Naive thymus-derived CD4-positive, alpha-beta T cell (primary cell): ENCODE data around the gene NRG3. TPM values are rescaled to one million over a fixed set of nuclear protein-coding genes. Genes with fewer than 3 reads are reported as not detected.

Source experiments
- ATAC-seq: fragments of 150-1000 bp; cut with Tn5 transposase; 2 replicates; pipeline ENCODE4 v1.10.0; 2021; ENCODE audit warnings: mild to moderate bottlenecking, moderate library complexity
- CTCF ChIA-PET: fragments of 350-600 bp; sonication (Branson Sonifier 250); formaldehyde crosslinking; loops from one replicate; lab custom pipeline; 2021; ENCODE audit warnings: antibody characterized with exemption; lab: Charles Lee
- POLR2A ChIA-PET: fragments of 350-600 bp; sonication (Branson Sonifier 250); formaldehyde crosslinking; loops from one replicate; lab custom pipeline; 2021; ENCODE audit warnings: antibody characterized with exemption, inconsistent platforms; lab: Charles Lee
- DNase-seq, 9 donors: peaks; one replicate each; pipeline versions ENCODE4 v3.0.0 to v3.0.0-alpha.2; 2020 to 2022; ENCODE audit warnings: mixed read lengths in 1 of 9
- H3K27ac ChIP-seq: one replicate; pipeline ENCODE4 v1.7.0; 2013; ENCODE audit warnings: mild to moderate bottlenecking, low read depth, low read length, moderate library complexity
- H3K27me3 ChIP-seq, 2 donors: one replicate each; pipeline ENCODE4 v1.7.0; 2013; ENCODE audit warnings: low read length in 2 of 2, mild to moderate bottlenecking in 2 of 2, moderate library complexity in 2 of 2; ENCODE audit not compliant: control insufficient read depth in 2 of 2, insufficient read depth in 2 of 2
- H3K36me3 ChIP-seq, 3 experiments: 1 replicate in 2 of 3; 2 replicates in 1 of 3; pipeline ENCODE4 v1.7.0; 2013; ENCODE audit warnings: low read length in 3 of 3, mild to moderate bottlenecking in 3 of 3, moderate library complexity in 1 of 3; ENCODE audit not compliant: insufficient read depth in 3 of 3, control insufficient read depth in 2 of 3
- H3K4me1 ChIP-seq, 2 donors: one replicate each; pipeline ENCODE4 v1.7.0; 2013; ENCODE audit warnings: low read length in 2 of 2, mild to moderate bottlenecking in 2 of 2, moderate library complexity in 1 of 2; ENCODE audit not compliant: control insufficient read depth in 2 of 2, insufficient read depth in 2 of 2
- H3K4me3 ChIP-seq: 2 replicates; pipeline ENCODE4 v1.7.0; 2013; ENCODE audit warnings: mild to moderate bottlenecking, low read length
- H3K9me3 ChIP-seq, 3 experiments: 1 replicate in 2 of 3; 2 replicates in 1 of 3; pipeline ENCODE4 v1.7.0; 2013; ENCODE audit warnings: low read length in 3 of 3; ENCODE audit not compliant: control insufficient read depth in 2 of 3
- H3K27ac Mint-ChIP-seq, 9 donors: one replicate each; pipeline ENCODE4 v1.8.0; 2020 to 2022; ENCODE audit warnings: mixed read lengths in 9 of 9, mild to moderate bottlenecking in 8 of 9, moderate library complexity in 5 of 9, inconsistent platforms in 2 of 9
- H3K27me3 Mint-ChIP-seq, 5 donors: one replicate each; pipeline ENCODE4 v1.8.0; 2021 to 2022; ENCODE audit warnings: mixed read lengths in 5 of 5, mild to moderate bottlenecking in 1 of 5
- H3K36me3 Mint-ChIP-seq, 5 donors: one replicate each; pipeline ENCODE4 v1.8.0; 2020 to 2022; ENCODE audit warnings: mixed read lengths in 5 of 5, mild to moderate bottlenecking in 3 of 5, inconsistent platforms in 1 of 5
- H3K4me1 Mint-ChIP-seq, 7 donors: one replicate each; pipeline ENCODE4 v1.8.0; 2020 to 2022; ENCODE audit warnings: mixed read lengths in 7 of 7, mild to moderate bottlenecking in 3 of 7, inconsistent platforms in 1 of 7
- H3K4me3 Mint-ChIP-seq, 10 donors: one replicate each; pipeline ENCODE4 v1.8.0; 2020 to 2022; ENCODE audit warnings: mild to moderate bottlenecking in 10 of 10, mixed read lengths in 10 of 10, moderate library complexity in 6 of 10, inconsistent platforms in 2 of 10
- H3K9me3 Mint-ChIP-seq, 11 donors: one replicate each; pipeline ENCODE4 v1.8.0; 2020 to 2022; ENCODE audit warnings: mixed read lengths in 11 of 11, mild to moderate bottlenecking in 4 of 11, inconsistent platforms in 1 of 11, moderate library complexity in 1 of 11
- intact Hi-C, 2 donors: fragments of 100-400 bp; cut with micrococcal nuclease; formaldehyde crosslinking; loops; one replicate each; pipeline ENCODE4 v1.15.1; 2023
- polyA plus RNA-seq, 2 donors: library from polyadenylated mRNA; unstranded; fragments of 300-500 nt; fragmentation: Illumina TruSeq; gene quantifications; one replicate each; pipeline ENCODE4 v1.2.3, GENCODE V29; 2021
- total RNA-seq, 6 experiments: library from RNA in 5 of 6; stranded (reverse) in 5 of 6; gene quantifications; 1 replicate in 5 of 6; 2 replicates in 1 of 6; pipeline ENCODE4 v1.2.3 and lab custom pipeline; 2021 to 2026

NRG3 gene
- total and polyA plus RNA-seq, 7 experiments from 2014 or later, result not detected

DNA sequence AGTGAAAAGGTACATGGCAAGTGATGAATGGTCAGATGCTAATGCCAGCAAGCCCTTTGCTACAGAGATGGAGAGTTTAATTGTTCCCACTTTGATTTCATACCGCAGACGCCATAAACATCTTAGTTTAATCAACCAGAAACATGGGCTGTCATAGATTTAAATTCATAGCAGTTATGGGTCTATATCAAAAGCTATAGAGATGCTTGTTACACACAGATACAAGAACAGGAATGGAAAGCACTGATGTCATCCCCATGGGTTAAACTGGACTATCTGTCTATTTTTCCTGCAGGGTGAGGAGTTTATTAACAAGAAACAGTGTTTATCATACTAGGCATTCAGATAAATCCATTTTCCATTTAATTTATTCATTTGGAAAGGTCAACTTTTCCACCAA, 409.2 kb downstream of the NRG3 start:
- H3K4me1 Mint-ChIP-seq, result no peaks in the 10 kb centered on the region
- ChIA-PET CTCF (no interaction called here), POLR2A (no interaction called here)
- no peak overlapping the region for H3K4me3 Mint-ChIP-seq
- no peak overlapping the region for H3K4me3 ChIP-seq
- no peak overlapping the region for H3K27ac Mint-ChIP-seq
- intact Hi-C loops, result no loop called here
- DNase-seq (no peak), ATAC-seq (no peak)
- peaks cover 0 to 11% (median 0%) of the 10 kb centered on the region in 11 donors for H3K9me3 Mint-ChIP-seq
- H3K36me3 ChIP-seq, result no peaks in the 10 kb centered on the region
- no peaks in the 10 kb centered on the region for H3K9me3 ChIP-seq
- no peak overlapping the region for H3K27ac ChIP-seq
- peaks cover 0 to 4% (median 0%) of the 10 kb centered on the region in 5 donors for H3K36me3 Mint-ChIP-seq
- no peaks in the 10 kb centered on the region for H3K27me3 Mint-ChIP-seq
- no peaks in the 10 kb centered on the region for H3K4me1 ChIP-seq
- H3K27me3 ChIP-seq, result no peaks in the 10 kb centered on the region

DNA sequence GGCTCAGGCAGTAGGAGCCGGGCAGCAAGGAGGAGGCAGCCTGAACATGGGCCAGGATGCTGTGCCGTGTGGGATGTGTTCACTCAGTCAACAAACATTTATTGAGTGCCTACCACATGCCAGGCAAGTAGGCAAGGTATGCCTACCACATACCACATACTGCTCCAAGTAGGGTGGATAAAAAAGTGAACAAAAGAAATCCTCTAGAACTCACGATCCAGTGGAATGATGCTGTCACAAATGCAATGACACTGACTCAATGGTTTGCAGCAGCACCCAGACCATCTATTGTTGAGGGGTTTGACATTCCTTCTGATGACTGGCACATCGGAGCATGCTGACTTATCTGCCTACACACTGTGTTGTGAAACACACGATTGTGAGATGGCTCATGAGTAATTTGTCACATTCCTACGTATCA, 413.5 kb downstream of the NRG3 start:
- ATAC-seq, result no peak
- ChIA-PET CTCF (no interaction called here), POLR2A (no interaction called here)
- H3K4me1 Mint-ChIP-seq, result no peaks in the 10 kb centered on the region
- H3K9me3 Mint-ChIP-seq, result peaks cover 0 to 7% (median 0%) of the 10 kb centered on the region in 11 donors
- no peaks in the 10 kb centered on the region for H3K36me3 ChIP-seq
- H3K27ac ChIP-seq, result no peak overlapping the region
- no peak overlapping the region for H3K4me3 Mint-ChIP-seq
- no peak overlapping the region for H3K27ac Mint-ChIP-seq
- no peaks in the 10 kb centered on the region for H3K27me3 Mint-ChIP-seq
- DNase-seq, result no peak
- H3K36me3 Mint-ChIP-seq, result no peaks in the 10 kb centered on the region
- no peaks in the 10 kb centered on the region for H3K9me3 ChIP-seq
- intact Hi-C loops, result no loop called here
- H3K27me3 ChIP-seq, result no peaks in the 10 kb centered on the region
- no peak overlapping the region for H3K4me3 ChIP-seq
- H3K4me1 ChIP-seq, result no peaks in the 10 kb centered on the region

DNA sequence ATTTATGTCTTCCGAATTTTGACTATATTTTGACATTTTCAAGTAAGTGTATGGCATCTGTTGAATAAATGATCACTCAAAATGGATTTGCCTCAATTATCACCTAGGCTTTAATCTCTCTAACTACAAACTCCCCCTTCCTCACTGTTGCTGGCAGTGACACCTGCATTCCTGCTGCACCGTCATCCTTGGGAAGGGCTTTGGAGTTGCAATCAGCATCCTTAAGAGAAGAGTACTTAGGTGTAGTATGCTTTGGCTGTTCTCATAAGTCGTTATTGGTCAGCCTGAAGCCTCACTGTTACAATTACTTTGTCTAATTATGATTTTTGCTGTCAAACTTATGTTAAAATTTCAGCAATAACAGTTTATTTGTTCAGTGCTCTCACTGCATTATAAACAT, 415.0 kb downstream of the NRG3 start:
- ChIA-PET CTCF (no interaction called here), POLR2A (no interaction called here)
- Mint-ChIP-seq H3K9me3 (peaks cover 0 to 4% (median 2%) of the 10 kb centered on the region in 11 donors), H3K36me3 (no peaks in the 10 kb centered on the region), H3K4me3 (no peak overlapping the region), H3K27ac (no peak overlapping the region), H3K4me1 (no peaks in the 10 kb centered on the region), H3K27me3 (no peaks in the 10 kb centered on the region)
- no peaks in the 10 kb centered on the region for H3K36me3 ChIP-seq
- ATAC-seq (no peak), DNase-seq (no peak)
- H3K9me3 ChIP-seq, result no peaks in the 10 kb centered on the region
- intact Hi-C loops, result no loop called here
- no peak overlapping the region for H3K4me3 ChIP-seq
- H3K27me3 ChIP-seq, result no peaks in the 10 kb centered on the region
- no peaks in the 10 kb centered on the region for H3K4me1 ChIP-seq
- no peak overlapping the region for H3K27ac ChIP-seq

DNA sequence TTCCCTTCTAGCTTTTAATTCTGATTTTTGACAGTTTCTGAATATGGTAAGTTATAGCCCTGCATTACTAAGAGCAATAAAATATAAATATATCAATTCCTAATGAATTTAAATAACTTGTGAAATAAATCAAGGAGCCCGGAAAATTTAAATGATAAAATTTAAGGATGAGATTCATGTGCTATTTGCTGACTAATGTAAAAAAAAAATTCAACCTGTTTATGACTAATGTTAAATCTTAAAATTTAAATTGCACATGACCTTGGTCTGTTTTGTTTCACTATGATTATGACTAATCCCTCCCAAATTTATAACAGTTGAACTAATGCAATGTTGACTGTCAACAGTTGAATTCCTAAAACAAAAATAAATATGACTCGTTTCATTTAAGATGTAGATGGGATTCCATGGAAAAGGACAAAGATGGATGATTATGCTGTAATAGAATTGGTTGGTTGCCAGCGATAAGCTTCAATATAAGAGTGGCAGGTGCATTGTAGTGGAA, 419.9 kb downstream of the NRG3 start:
- DNase-seq (no peak), ATAC-seq (no peak)
- peaks cover 0 to 6% (median 0%) of the 10 kb centered on the region in 5 donors for H3K27me3 Mint-ChIP-seq
- Histone ChIP-seq H3K4me1 (no peaks in the 10 kb centered on the region), H3K36me3 (no peaks in the 10 kb centered on the region), H3K27me3 (no peaks in the 10 kb centered on the region), H3K9me3 (no peaks in the 10 kb centered on the region), H3K27ac (no peak overlapping the region), H3K4me3 (no peak overlapping the region)
- ChIA-PET POLR2A (no interaction called here), CTCF (no interaction called here)
- H3K4me3 Mint-ChIP-seq, result no peak overlapping the region
- peaks cover 0 to 3% (median 0%) of the 10 kb centered on the region in 5 donors for H3K36me3 Mint-ChIP-seq
- no peaks in the 10 kb centered on the region for H3K4me1 Mint-ChIP-seq
- H3K9me3 Mint-ChIP-seq, result peaks cover 0 to 17% (median 5%) of the 10 kb centered on the region in 11 donors
- intact Hi-C loops, result no loop called here
- no peak overlapping the region for H3K27ac Mint-ChIP-seq

DNA sequence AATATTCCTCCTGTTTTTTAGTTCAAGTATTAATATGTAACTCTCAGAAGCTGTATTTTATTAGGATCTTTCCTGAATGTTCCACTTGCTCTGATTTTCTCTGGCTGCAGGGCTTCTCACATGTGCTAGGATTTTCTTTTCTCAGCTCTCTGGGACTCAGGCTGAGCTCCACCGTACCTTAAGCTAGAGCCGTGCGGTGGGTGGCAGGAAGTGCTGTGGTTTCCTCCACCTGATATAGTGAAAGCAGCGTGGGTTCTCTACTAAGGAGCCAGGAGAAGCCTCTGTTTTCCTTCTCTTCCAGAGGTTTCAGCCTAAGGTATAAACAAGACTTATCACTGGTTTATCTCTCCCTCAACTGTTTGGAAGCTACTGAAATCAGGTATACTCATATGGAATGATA, 433.6 kb downstream of the NRG3 start:
- intact Hi-C loops, result no loop called here
- H3K36me3 ChIP-seq, result no peaks in the 10 kb centered on the region
- POLR2A ChIA-PET, result no interaction called here
- no peak for DNase-seq
- no peak overlapping the region for H3K27ac ChIP-seq
- H3K27ac Mint-ChIP-seq, result no peak overlapping the region
- no peaks in the 10 kb centered on the region for H3K9me3 ChIP-seq
- ATAC-seq, result no peak
- CTCF ChIA-PET, result no interaction called here
- peaks cover 0 to 2% (median 0%) of the 10 kb centered on the region in 7 donors for H3K4me1 Mint-ChIP-seq
- H3K27me3 ChIP-seq, result no peaks in the 10 kb centered on the region
- H3K4me3 ChIP-seq, result no peak overlapping the region
- H3K36me3 Mint-ChIP-seq, result peaks cover 0 to 3% (median 0%) of the 10 kb centered on the region in 5 donors
- peaks cover 0 to 15% (median 3%) of the 10 kb centered on the region in 11 donors for H3K9me3 Mint-ChIP-seq
- H3K27me3 Mint-ChIP-seq, result no peaks in the 10 kb centered on the region
- H3K4me1 ChIP-seq, result no peaks in the 10 kb centered on the region
- no peak overlapping the region for H3K4me3 Mint-ChIP-seq

DNA sequence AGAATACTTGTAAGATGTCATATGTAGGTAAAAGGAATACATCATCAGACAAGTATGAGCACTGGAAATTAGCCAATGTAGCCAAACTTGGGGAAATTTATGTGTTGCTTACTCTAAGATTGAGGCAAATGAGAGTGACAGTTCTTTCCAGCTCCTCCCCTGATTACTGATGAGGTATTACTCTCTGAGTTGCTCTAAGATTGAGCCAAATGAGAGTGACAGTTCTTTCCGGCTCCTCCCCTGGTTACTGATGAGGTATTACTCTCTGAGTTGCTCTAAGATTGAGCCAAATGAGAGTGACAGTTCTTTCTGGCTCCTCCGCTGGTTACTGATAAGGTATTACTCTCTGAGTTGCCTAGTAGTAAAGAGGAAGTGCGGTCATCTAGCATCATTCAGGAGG, 435.8 kb downstream of the NRG3 start:
- no peak for ATAC-seq
- ChIA-PET POLR2A (no interaction called here), CTCF (no interaction called here)

DNA sequence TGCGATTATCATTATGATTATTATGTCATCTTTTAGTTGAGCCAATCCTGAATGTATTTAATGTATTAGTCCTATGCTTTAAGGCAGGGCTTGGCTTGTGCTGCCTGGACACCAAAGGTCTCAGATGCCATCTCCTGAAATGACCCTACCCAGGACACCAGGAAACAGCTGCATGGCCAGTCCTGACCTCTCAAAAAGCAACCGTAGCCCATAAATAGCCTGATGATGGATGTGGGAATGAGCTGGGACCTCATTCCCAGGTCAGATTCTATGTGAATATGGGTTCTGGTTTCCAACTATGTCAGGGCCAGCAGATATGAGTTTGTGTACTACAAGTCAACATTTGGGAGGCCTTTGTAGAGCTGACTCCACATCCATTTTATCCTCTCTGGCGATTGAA, 438.4 kb downstream of the NRG3 start:
- Mint-ChIP-seq H3K4me1 (peaks cover 0 to 2% (median 0%) of the 10 kb centered on the region in 7 donors), H3K36me3 (peaks cover 0 to 3% (median 0%) of the 10 kb centered on the region in 5 donors), H3K27me3 (no peaks in the 10 kb centered on the region), H3K27ac (no peak overlapping the region), H3K4me3 (no peak overlapping the region), H3K9me3 (peaks cover 0 to 27% (median 4%) of the 10 kb centered on the region in 11 donors)
- no peak overlapping the region for H3K27ac ChIP-seq
- no peaks in the 10 kb centered on the region for H3K36me3 ChIP-seq
- ATAC-seq (no peak), DNase-seq (no peak)
- H3K4me1 ChIP-seq, result no peaks in the 10 kb centered on the region
- H3K9me3 ChIP-seq, result no peaks in the 10 kb centered on the region
- intact Hi-C loops, result no loop called here
- H3K27me3 ChIP-seq, result no peaks in the 10 kb centered on the region
- H3K4me3 ChIP-seq, result no peak overlapping the region
- CTCF ChIA-PET, result no interaction called here
- POLR2A ChIA-PET, result no interaction called here

More for the DNA sequence above, 435.8 kb downstream of the NRG3 start:
- no peak overlapping the region for H3K27ac ChIP-seq
- H3K4me1 Mint-ChIP-seq, result peaks cover 0 to 2% (median 0%) of the 10 kb centered on the region in 7 donors
- peaks cover 0 to 22% (median 4%) of the 10 kb centered on the region in 11 donors for H3K9me3 Mint-ChIP-seq
- H3K36me3 Mint-ChIP-seq, result peaks cover 0 to 3% (median 0%) of the 10 kb centered on the region in 5 donors
- intact Hi-C loops, result no loop called here
- H3K27ac Mint-ChIP-seq, result no peak overlapping the region
- no peak overlapping the region for H3K4me3 Mint-ChIP-seq
- H3K4me1 ChIP-seq, result no peaks in the 10 kb centered on the region
- DNase-seq, result no peak
- no peak overlapping the region for H3K4me3 ChIP-seq
- H3K36me3 ChIP-seq, result no peaks in the 10 kb centered on the region
- no peaks in the 10 kb centered on the region for H3K27me3 ChIP-seq
- no peaks in the 10 kb centered on the region for H3K27me3 Mint-ChIP-seq
- H3K9me3 ChIP-seq, result no peaks in the 10 kb centered on the region
